Esophagus muscularis mucosa (tissue), 4 donors: ENCODE results near the gene ANXA5. TPM values are rescaled to one million over a fixed set of nuclear protein-coding genes. Genes with fewer than 3 reads are reported as not detected.
A peak's percentile ranks its signal among the peaks of the same experiment; 100 is the strongest.

Source experiments
- DNase-seq: peaks from one replicate; pipeline ENCODE4 v3.0.0-alpha.2; 2017; ENCODE audit errors: extremely low spot score
- H3K27ac ChIP-seq, 4 donors: fragments of 200-600 bp; sonication (generic); replicated peaks in 1 of 4; 1 replicate in 3 of 4; 2 replicates in 1 of 4; pipeline ENCODE4 v1.5.1; 2016 to 2019; ENCODE audit warnings: mild to moderate bottlenecking in 1 of 4
- H3K27me3 ChIP-seq, 4 donors: fragments of 200-600 bp; sonication (generic); one replicate each; pipeline versions ENCODE4 v1.5.1 to v1.6.0; 2016 to 2019
- H3K36me3 ChIP-seq, 4 donors: fragments of 200-600 bp; sonication (generic); one replicate each; pipeline ENCODE4 v1.5.1; 2016 to 2019
- H3K4me1 ChIP-seq, 4 donors: fragments of 200-600 bp; sonication (generic); one replicate each; pipeline ENCODE4 v1.5.1; 2016 to 2019
- H3K4me3 ChIP-seq, 4 donors: fragments of 200-600 bp; sonication (generic); 1 replicate in 2 of 4; 2 replicates in 2 of 4; pipeline ENCODE4 v1.5.1; 2016 to 2019; ENCODE audit warnings: mild to moderate bottlenecking in 4 of 4, moderate library complexity in 1 of 4
- H3K9me3 ChIP-seq, 4 donors: fragments of 200-600 bp; sonication (generic); 1 replicate in 3 of 4; 2 replicates in 1 of 4; pipeline ENCODE4 v1.5.1; 2016 to 2019
- EP300 ChIP-seq: sonication (generic); formaldehyde crosslinking; IDR thresholded peaks from one replicate; pipeline ENCODE4 v1.6.1; 2017; ENCODE audit warnings: antibody characterized with exemption
- POLR2A ChIP-seq: fragments of 450-650 bp; IDR thresholded peaks from one replicate; pipeline ENCODE4 v1.6.1; 2017; ENCODE audit warnings: antibody characterized with exemption, moderate library complexity, mild to moderate bottlenecking, low read depth
- POLR2AphosphoS5 ChIP-seq, 2 donors: sonication (generic); formaldehyde crosslinking; IDR thresholded peaks; one replicate each; pipeline ENCODE4 v1.6.1; 2017; ENCODE audit warnings: antibody characterized with exemption in 2 of 2
- whole genome bisulfite sequencing: methylation state at CpG from one replicate; pipeline ENCODE4 v1.1.5; 2018; 5-methylcytosine and 5-hydroxymethylcytosine counted together
- intact Hi-C: fragments of 100-400 bp; cut with DNase I; formaldehyde crosslinking; loops from one replicate; pipeline ENCODE4 v1.15.1; 2023
- total RNA-seq, 4 donors: library from RNA; depleted of rRNA; stranded (reverse); fragments of >200 nt; gene quantifications; one replicate each; pipeline versions ENCODE4 v1.1.0 to v1.2.1, GENCODE V29; 2016
- TF ChIP-seq, protein P1 (sequence below), 3 experiments: fragments of 200-600 bp in 2 of 3; fragments of 450-650 bp in 1 of 3; sonication (generic) in 2 of 3; IDR thresholded peaks; one replicate each; pipeline ENCODE4 v1.5.1; 2017 to 2019; ENCODE audit warnings: antibody characterized with exemption in 3 of 3, mild to moderate bottlenecking in 2 of 3, moderate library complexity in 1 of 3

The ANXA5 gene
- total RNA-seq, 4 donors from 2014 or later: 242 to 338 (median 270) TPM

DNA sequence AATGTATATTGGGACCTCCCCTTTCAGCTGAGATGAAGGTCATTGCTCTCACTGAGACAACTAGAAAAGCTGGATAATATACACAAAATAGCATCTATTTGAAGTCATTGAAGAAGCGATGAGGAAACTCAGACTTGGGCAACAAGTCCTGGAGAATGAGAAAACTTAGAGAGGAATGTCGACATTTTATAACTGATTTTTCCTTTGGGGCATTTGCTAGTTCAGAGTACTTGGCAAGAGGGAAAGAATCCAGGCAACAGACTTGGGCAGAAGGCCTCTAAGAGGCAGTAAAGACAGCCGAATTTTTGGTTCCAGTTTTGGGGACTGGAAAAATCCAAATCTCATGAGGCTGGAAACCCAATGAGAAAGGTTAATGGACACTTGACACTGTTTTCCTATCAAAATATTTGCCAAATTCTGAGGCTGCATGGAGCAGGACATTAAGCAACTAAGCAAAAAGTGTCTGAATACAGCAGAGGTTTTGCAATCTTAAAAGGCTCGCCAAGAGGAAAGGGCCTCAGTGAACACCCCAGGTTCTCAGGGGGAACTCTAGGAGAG is 21.0 kb upstream of the ANXA5 start:
- peak overlapping the region in 2 of 4 donors; percentile 10 to 20 for H3K27ac ChIP-seq
- DNase-seq: no peak
- intact Hi-C loops: no loop called here
- H3K27me3 ChIP-seq: no peaks in the 10 kb centered on the region
- no peaks in the 10 kb centered on the region for H3K4me1 ChIP-seq
- no peaks in the 10 kb centered on the region for H3K9me3 ChIP-seq
- TF ChIP-seq POLR2AphosphoS5 (IDR thresholded peaks at IDR 0.05): peak in 1 of 2 donors; percentile 26
- TF ChIP-seq, protein P1, sequence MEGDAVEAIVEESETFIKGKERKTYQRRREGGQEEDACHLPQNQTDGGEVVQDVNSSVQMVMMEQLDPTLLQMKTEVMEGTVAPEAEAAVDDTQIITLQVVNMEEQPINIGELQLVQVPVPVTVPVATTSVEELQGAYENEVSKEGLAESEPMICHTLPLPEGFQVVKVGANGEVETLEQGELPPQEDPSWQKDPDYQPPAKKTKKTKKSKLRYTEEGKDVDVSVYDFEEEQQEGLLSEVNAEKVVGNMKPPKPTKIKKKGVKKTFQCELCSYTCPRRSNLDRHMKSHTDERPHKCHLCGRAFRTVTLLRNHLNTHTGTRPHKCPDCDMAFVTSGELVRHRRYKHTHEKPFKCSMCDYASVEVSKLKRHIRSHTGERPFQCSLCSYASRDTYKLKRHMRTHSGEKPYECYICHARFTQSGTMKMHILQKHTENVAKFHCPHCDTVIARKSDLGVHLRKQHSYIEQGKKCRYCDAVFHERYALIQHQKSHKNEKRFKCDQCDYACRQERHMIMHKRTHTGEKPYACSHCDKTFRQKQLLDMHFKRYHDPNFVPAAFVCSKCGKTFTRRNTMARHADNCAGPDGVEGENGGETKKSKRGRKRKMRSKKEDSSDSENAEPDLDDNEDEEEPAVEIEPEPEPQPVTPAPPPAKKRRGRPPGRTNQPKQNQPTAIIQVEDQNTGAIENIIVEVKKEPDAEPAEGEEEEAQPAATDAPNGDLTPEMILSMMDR (IDR thresholded peaks at IDR 0.05): no peak
- no peak overlapping the region for H3K4me3 ChIP-seq
- no peaks in the 10 kb centered on the region for H3K36me3 ChIP-seq
- WGBS: 90% methylated on average over 3 of the region's 4 CpGs

DNA sequence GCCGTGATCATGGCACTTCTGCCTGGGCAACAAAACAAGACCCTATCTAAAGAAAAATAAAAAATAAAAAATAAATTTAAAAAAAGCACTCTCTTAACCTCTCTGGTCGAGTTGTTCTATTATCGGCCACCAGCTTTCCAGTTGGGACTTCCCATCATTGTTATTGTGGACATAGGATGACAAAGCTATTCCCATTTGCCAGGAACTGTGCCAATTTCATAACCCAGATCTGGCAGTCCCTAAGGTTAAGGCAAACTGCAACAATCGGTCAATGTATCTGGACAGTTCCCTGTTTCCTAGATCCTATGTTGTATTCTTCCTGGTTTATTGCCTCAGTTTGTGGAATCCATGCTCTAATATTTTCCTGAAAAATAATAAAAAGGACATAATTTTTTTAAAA is 17.8 kb upstream of the ANXA5 start:
- H3K27ac ChIP-seq: no peak overlapping the region
- H3K27me3 ChIP-seq: no peaks in the 10 kb centered on the region
- peaks cover 6 to 11% (median 7%) of the 10 kb centered on the region in 4 donors for H3K4me1 ChIP-seq
- TF ChIP-seq EP300 (no peak), POLR2AphosphoS5 (IDR thresholded peaks at IDR 0.05) (no peak), POLR2A (no peak)
- TF ChIP-seq, protein P1 (IDR thresholded peaks at IDR 0.05): no peak
- intact Hi-C loops: no loop called here
- no peaks in the 10 kb centered on the region for H3K36me3 ChIP-seq
- H3K9me3 ChIP-seq: no peaks in the 10 kb centered on the region
- WGBS: 78% methylated on average over 4 of the region's 4 CpGs
- DNase-seq: no peak
- H3K4me3 ChIP-seq: no peak overlapping the region

DNA sequence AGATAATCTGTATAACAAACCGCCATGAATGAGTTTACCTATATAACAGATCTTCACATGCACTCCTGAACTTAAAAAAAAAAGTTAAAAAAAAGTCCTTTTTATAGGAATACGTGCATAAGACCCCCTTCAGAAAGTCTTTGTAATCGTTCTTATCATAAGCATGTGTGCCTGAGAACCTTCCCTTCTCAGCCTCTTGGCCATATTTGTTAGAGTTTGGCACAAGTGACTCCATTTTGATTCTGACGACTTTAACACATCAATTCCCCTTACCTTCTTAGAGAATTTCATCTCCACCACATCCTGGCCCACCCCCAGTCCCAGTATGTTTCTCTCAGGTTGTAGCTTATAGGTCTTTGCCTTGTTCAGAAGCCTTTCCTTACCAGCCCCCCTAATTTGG is 16.0 kb upstream of the ANXA5 start:
- WGBS: 88% methylated on average over 4 of the region's 4 CpGs
- Histone ChIP-seq H3K4me3 (no peak overlapping the region), H3K36me3 (no peaks in the 10 kb centered on the region), H3K27me3 (no peaks in the 10 kb centered on the region), H3K9me3 (no peaks in the 10 kb centered on the region), H3K27ac (peak overlapping the region in 2 of 4 donors; percentile 73 to 79), H3K4me1 (peaks cover 6 to 11% (median 7%) of the 10 kb centered on the region in 4 donors)
- DNase-seq: no peak
- intact Hi-C loops: no loop called here
- TF ChIP-seq, protein P1 (IDR thresholded peaks at IDR 0.05): no peak
- no peak for TF ChIP-seq POLR2AphosphoS5 (IDR thresholded peaks at IDR 0.05)
- TF ChIP-seq EP300: no peak
- no peak for TF ChIP-seq POLR2A

DNA sequence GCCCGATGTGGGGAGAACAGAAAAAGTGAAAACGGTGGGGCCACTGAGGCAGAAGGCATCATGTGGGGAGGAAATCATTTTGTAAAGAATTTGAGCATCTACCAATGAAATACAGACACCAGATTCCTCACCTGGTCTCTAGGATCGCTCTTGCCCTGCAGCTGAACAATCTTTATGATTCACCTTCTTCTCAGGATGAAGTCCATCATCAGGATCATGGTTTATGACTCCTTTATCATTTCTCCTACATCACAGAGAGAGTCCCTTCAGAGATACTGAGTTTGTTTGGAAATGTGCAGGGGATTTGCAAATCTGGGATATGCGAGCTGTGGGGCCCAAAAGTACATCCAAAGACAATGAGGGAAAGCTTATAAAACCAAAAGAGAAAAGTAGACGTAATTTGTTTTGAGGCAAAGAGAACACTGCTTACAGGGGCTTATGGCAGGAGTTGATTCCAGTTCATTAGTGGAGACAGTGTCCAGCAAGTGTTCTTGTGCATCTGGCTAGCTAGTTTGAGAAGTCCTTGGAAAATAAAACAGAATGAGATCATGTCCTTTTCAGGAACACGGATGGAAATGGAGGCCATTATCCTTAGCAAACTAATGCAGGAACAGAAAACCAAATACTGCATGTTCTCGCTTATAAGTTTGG is 15.3 kb upstream of the ANXA5 start:
- Histone ChIP-seq H3K4me1 (peaks cover 6 to 11% (median 7%) of the 10 kb centered on the region in 4 donors), H3K27me3 (no peaks in the 10 kb centered on the region), H3K9me3 (no peaks in the 10 kb centered on the region), H3K36me3 (no peaks in the 10 kb centered on the region), H3K4me3 (peak overlapping the region; percentile 16 to 42 (median 37)), H3K27ac (peak overlapping the region; percentile 65 to 79 (median 69))
- WGBS: 58% methylated on average over 7 of the region's 7 CpGs
- no peak for DNase-seq
- TF ChIP-seq POLR2A (no peak), EP300 (no peak), POLR2AphosphoS5 (IDR thresholded peaks at IDR 0.05) (no peak)
- TF ChIP-seq, protein P1 (IDR thresholded peaks at IDR 0.05): no peak
- intact Hi-C loops: no loop called here
